CD4-positive, alpha-beta T cell treated with Interferon alpha-2 for 1 hour (primary cell): Measurements from ENCODE around the gene PRKN.

ENCODE experiments used
- DNase-seq, 2 donors: peaks; one replicate each; pipeline ENCODE4 v3.0.0-alpha.2; 2020 to 2022

Gene PRKN

GRCh38 chr6:162369091-162369490 is 358.5 kb downstream of the PRKN start:
- DNase-seq, result no peak

- no peak for DNase-seq
These were observed 363.1 kb downstream of the PRKN start for GRCh38 chr6:162364488-162364887.

GRCh38 chr6:162363757-162364156 is 363.8 kb downstream of the PRKN start:
- DNase-seq, result no peak

- DNase-seq, result no peak
These were observed 366.5 kb downstream of the PRKN start for GRCh38 chr6:162360901-162361567.

- no peak for DNase-seq
These were observed 368.9 kb downstream of the PRKN start for GRCh38 chr6:162358625-162359024.

- DNase-seq, result no peak
These were observed 382.5 kb downstream of the PRKN start for GRCh38 chr6:162345051-162345511.

- DNase-seq, result no peak
These were observed 382.9 kb downstream of the PRKN start for GRCh38 chr6:162344646-162345010.

- DNase-seq, result no peak
These were observed 383.5 kb downstream of the PRKN start for GRCh38 chr6:162343936-162344645.

GRCh38 chr6:162343198-162343935 is 384.2 kb downstream of the PRKN start:
- DNase-seq, result no peak

GRCh38 chr6:162337412-162337811 is 390.2 kb downstream of the PRKN start:
- DNase-seq, result no peak

GRCh38 chr6:162336359-162336758 is 391.2 kb downstream of the PRKN start:
- no peak for DNase-seq

GRCh38 chr6:162332365-162332764 is 395.2 kb downstream of the PRKN start:
- no peak for DNase-seq

- no peak for DNase-seq
These were observed 395.7 kb downstream of the PRKN start for GRCh38 chr6:162331911-162332310.

- DNase-seq, result no peak
These were observed 401.7 kb downstream of the PRKN start for GRCh38 chr6:162325826-162326225.

- DNase-seq, result no peak
These were observed 402.5 kb downstream of the PRKN start for GRCh38 chr6:162325051-162325450.

GRCh38 chr6:162315291-162315690 is 412.3 kb downstream of the PRKN start:
- DNase-seq, result no peak

GRCh38 chr6:162313922-162314660 is 413.5 kb downstream of the PRKN start:
- no peak for DNase-seq

GRCh38 chr6:162307865-162308264 is 419.7 kb downstream of the PRKN start:
- DNase-seq, result no peak

GRCh38 chr6:162306616-162307015 is 420.9 kb downstream of the PRKN start:
- no peak for DNase-seq

GRCh38 chr6:162301128-162301527 is 426.4 kb downstream of the PRKN start:
- DNase-seq, result no peak

- no peak for DNase-seq
These were observed 433.5 kb downstream of the PRKN start for GRCh38 chr6:162294029-162294428.

- DNase-seq, result no peak
These were observed 434.7 kb downstream of the PRKN start for GRCh38 chr6:162292915-162293314.

- no peak for DNase-seq
These were observed 436.6 kb downstream of the PRKN start for GRCh38 chr6:162290846-162291465.
